Rectal smooth muscle tissue (tissue), 1 donor: ENCODE data around the gene BTG2.

Experiments
- H3K27ac ChIP-seq: one replicate; pipeline ENCODE4 v1.7.0; 2013; ENCODE audit warnings: low read depth, low read length, inconsistent platforms
- H3K27me3 ChIP-seq: one replicate; pipeline ENCODE4 v1.7.0; 2013; ENCODE audit warnings: low read length; ENCODE audit not compliant: control insufficient read depth, insufficient read depth
- H3K36me3 ChIP-seq: one replicate; pipeline ENCODE4 v1.7.0; 2013; ENCODE audit warnings: low read length; ENCODE audit not compliant: control insufficient read depth, insufficient read depth
- H3K4me1 ChIP-seq: one replicate; pipeline ENCODE4 v1.7.0; 2013; ENCODE audit warnings: low read length; ENCODE audit not compliant: control insufficient read depth, insufficient read depth
- H3K4me3 ChIP-seq: one replicate; pipeline ENCODE4 v1.7.0; 2013; ENCODE audit warnings: low read length
- H3K9ac ChIP-seq: one replicate; pipeline ENCODE4 v1.7.0; 2013; ENCODE audit warnings: low read length

Gene BTG2

DNA sequence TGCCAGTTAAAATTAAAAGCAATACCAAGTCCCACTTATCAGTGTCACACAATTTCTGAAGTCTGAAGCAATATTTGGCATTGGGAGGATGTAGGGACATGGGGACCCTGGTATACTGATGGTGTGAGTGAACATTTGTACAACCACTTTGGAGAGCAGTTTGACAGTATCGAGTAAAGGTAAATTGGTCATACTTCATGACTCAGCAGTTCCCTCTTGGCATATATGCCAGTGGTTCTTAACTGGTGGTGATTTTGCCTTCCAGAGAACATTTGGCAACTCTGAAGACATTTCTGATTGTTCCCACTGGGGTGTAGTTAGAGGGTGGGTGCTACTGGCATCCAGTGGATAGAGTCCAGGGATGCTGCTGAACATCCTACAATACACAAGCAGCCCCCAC, 25.9 kb downstream of the BTG2 start:
- Histone ChIP-seq H3K4me3 (no peak overlapping the region), H3K27ac (no peak overlapping the region), H3K36me3 (no peaks in the 10 kb centered on the region), H3K27me3 (no peaks in the 10 kb centered on the region), H3K4me1 (peaks cover 13% of the 10 kb centered on the region), H3K9ac (no peak overlapping the region)

DNA sequence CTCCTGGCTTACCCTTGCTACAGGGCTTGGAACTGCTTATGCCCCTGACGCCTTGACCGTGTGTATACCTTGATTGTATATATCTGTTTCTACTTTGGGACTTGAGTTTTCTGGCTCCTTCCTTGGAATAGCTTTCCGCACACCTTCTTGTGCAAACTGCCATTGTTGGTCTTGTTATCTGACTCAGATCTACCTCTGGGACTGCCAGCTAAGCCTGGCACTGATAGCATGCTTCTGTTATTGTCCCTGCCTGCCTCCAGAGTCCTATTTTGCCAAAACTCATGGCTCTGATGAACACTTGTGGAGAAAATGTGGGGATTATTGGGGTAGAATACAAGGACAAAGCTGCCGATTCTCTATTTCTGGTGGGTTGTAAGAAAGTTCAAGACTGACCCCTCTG, 30.2 kb downstream of the BTG2 start:
- H3K27me3 ChIP-seq, result no peaks in the 10 kb centered on the region
- H3K4me3 ChIP-seq, result no peak overlapping the region
- H3K4me1 ChIP-seq, result no peaks in the 10 kb centered on the region
- H3K36me3 ChIP-seq, result no peaks in the 10 kb centered on the region
- no peak overlapping the region for H3K27ac ChIP-seq
- no peak overlapping the region for H3K9ac ChIP-seq

DNA sequence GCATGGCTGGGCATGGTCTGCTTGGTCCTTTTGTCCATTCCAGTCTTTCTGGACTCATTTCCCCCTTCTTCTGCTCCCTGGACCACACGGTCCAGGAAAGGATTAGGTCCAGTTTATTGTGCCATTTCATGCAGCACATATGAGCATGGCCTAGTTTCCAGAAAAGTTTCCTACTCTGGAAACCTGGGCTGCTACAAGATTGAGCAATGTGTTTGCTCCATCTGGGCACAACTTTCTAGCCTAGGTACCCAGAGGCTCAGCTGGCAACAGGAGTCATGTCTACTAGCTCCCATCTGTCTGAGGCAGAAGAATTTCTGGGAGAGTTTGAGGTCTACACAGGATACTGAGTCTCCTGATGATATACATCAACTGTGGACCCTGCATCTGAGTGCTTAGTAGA, 30.8 kb downstream of the BTG2 start:
- no peaks in the 10 kb centered on the region for H3K27me3 ChIP-seq
- H3K4me1 ChIP-seq, result no peaks in the 10 kb centered on the region
- no peaks in the 10 kb centered on the region for H3K36me3 ChIP-seq
- no peak overlapping the region for H3K9ac ChIP-seq
- H3K4me3 ChIP-seq, result no peak overlapping the region
- no peak overlapping the region for H3K27ac ChIP-seq

DNA sequence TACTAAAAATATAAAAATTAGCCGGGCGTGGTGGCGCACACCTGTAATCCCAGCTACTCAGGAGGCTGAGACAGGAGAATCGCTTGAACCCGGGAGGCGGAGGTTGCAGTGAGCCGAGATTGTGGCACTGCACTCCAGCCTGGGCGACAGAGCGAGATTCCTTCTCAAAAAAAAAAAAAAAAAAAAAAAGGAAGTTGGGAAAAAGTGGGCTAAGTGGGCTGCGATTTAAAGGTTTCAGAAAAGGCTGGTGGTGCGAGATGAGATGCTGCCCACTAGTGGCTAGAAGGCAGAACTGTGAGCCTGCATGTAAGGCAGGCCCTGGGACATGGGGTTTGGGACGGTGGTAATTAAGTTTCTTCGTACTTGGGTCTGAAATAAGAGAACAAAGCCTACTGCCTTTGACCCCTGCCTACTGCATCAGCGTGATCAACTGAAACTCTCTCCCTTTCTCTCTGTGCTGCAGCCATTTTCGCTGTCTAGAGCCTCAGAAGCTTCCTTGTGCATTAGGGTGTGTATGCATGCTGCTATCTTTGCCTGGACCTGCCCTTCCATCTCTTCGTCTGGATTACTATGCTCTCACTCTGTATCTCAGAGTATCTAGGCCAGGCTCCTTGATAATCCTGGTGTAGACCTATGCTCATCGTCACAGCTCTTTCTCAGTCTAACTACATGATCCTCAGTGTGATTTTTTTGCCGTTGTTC, 33.2 kb downstream of the BTG2 start:
- Histone ChIP-seq H3K27ac (no peak overlapping the region), H3K9ac (no peak overlapping the region), H3K36me3 (no peaks in the 10 kb centered on the region), H3K4me1 (no peaks in the 10 kb centered on the region), H3K4me3 (no peak overlapping the region), H3K27me3 (no peaks in the 10 kb centered on the region)

DNA sequence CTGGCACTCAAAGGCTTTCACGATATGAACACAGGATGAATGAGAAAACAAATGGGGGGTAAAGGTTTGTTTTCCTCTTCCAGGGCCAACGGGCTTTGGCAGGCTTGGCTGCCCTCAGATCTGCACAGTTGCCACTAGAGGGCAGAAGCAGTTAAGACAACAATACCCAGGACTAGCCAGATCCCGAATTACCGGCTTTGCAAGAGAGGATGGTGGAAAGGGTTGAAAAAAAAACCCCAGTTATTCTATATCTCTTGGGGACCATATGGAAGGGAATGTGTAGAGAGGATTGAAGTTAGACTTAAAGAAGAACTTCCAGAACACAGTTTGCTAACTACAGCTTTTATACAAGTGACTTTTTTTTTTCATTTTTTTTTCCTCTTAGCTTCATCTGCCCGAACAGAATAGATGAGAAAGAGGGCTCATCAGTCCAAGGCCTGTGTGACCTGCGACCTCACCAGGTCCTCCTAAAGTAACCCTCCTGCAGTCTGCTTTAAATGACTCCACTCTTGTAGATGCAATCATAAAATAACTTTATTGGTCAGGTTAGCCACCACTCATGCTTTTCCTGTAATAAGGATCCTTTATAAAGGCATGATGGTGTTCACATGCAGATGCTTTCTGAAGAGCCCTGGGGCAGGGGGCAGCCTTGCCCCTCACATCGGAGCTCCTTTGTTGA, 34.9 kb downstream of the BTG2 start:
- Histone ChIP-seq H3K4me1 (no peaks in the 10 kb centered on the region), H3K9ac (no peak overlapping the region), H3K4me3 (no peak overlapping the region), H3K27ac (no peak overlapping the region), H3K27me3 (no peaks in the 10 kb centered on the region), H3K36me3 (no peaks in the 10 kb centered on the region)

DNA sequence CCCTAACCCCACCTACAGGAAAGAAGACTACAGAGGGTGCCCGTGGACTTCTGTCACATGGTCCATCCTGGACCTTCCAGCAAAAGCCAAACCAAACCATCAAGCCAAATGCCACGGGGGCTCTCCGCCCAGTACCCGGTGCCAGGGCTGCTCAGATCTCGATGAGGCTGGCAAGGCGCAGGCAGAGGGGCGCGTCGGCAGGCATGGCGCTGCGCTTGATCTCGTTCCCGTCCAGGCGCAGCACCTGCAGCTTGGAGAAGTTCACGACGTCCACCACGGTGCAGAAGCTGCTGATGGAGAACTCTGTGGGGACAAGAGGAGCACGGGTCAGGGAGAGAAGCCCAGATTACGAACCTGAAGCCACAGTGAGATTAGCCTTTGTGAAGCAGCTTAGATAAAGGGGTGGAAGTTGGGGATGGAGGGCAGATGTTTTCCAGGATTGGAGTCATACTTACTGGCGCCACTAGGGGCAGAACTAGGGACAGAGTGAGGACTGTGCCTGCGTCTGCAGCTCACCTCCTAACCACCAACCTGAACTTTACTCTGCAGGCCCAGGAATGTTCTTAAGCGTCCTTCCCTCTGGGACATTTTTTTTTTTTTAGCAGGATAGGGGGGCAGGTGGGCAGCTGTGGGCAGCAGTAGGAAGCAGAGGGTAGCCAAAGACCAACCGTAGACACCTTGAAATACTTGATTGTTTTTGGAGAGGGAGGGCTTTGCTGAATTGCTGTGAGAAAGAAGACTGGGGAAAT, 37.0 kb downstream of the BTG2 start:
- no peaks in the 10 kb centered on the region for H3K36me3 ChIP-seq
- no peak overlapping the region for H3K9ac ChIP-seq
- H3K27me3 ChIP-seq, result no peaks in the 10 kb centered on the region
- H3K4me3 ChIP-seq, result no peak overlapping the region
- H3K4me1 ChIP-seq, result no peaks in the 10 kb centered on the region
- H3K27ac ChIP-seq, result no peak overlapping the region

DNA sequence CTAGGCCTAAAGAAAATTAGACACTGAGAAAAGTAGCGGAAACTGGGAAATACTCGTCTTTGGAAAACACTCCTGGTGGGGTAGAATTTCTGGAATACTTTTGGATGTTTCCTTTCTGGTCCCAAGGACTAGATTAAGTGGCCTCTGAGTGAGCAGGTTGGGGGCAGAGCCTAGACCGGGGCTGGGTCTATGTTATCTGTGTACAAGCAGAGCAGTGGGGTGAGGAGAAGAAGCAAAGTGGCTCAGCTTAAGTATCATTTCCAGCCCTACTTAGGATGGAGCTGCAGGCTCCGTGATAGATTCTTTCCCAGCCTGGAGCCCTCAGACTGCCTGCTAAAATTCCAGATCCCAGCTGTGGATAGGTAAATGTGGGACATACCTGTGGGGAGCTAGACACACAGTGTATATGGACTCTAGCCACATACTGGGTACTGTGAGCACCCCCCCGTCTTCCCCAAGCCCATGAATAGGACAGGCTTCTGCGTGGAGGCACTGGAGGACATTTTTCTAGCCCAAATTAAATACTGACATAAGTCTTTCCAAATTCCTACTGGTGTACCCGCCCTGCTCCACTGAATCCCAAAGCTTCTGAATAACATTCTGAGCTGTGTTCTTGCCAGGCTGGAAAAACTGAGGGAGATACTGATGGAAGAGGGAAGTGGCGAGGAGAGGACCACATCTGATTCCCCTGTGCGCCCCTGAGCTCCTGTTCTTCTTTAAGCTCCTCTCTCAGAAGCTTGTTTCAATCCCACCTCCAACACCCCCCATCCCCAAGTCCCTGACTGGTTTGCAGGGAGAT, 38.8 kb downstream of the BTG2 start:
- Histone ChIP-seq H3K27me3 (no peaks in the 10 kb centered on the region), H3K36me3 (no peaks in the 10 kb centered on the region), H3K9ac (no peak overlapping the region), H3K4me1 (no peaks in the 10 kb centered on the region), H3K4me3 (no peak overlapping the region), H3K27ac (no peak overlapping the region)

DNA sequence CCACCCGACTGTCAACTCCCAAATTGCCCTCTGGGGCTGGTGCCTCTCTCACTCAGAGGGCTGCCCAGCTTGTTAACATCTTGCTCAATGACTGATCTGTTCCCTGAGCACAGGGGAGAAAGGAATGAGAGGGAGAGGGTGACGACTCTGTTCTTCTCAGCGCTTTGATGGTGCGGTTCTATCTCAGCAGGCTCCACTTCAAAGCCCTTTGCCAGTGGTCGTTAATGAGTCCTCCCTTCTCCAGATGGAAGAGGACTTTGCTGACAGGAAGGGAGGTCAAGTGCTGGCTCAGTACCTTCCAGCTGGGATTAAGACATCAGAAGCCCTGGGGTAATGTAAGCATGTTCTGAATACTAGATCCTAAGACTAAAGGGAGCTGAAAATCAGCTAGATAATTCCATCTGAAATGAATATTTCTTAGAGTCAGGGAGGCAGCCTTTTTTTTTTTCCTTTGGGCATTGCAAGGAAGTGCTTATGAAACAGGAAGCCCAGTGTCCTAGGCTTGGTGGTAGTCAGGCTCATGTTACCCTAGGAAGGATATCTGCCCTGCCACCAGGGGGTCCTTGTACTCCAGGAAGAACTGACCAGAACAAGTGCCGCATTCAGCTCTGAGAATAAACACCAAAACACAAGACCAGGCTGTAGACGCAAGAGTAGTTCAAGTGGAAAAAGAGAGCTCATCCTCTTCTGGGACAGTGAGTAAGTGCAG, 40.9 kb downstream of the BTG2 start:
- Histone ChIP-seq H3K36me3 (no peaks in the 10 kb centered on the region), H3K4me3 (no peak overlapping the region), H3K4me1 (peaks cover 4% of the 10 kb centered on the region), H3K9ac (no peak overlapping the region), H3K27me3 (no peaks in the 10 kb centered on the region), H3K27ac (no peak overlapping the region)

DNA sequence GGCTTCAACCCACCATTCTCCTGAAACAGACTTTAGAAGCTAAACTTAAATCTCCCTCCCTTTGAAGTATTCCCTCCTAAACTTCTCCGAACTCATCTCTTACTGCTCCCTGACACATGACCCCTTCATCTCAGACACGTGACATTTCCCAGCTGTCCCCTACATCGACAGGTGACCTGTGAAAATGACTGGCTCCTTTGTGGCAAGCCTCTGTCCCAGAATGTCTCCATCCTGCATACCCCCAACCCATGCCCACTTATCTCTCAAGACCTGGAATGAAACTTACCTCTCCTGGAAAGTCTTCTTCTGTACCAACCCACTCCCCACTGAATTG, 41.4 kb downstream of the BTG2 start:
- no peaks in the 10 kb centered on the region for H3K27me3 ChIP-seq
- no peak overlapping the region for H3K9ac ChIP-seq
- H3K4me3 ChIP-seq, result no peak overlapping the region
- no peaks in the 10 kb centered on the region for H3K36me3 ChIP-seq
- H3K27ac ChIP-seq, result no peak overlapping the region
- H3K4me1 ChIP-seq, result peaks cover 7% of the 10 kb centered on the region

DNA sequence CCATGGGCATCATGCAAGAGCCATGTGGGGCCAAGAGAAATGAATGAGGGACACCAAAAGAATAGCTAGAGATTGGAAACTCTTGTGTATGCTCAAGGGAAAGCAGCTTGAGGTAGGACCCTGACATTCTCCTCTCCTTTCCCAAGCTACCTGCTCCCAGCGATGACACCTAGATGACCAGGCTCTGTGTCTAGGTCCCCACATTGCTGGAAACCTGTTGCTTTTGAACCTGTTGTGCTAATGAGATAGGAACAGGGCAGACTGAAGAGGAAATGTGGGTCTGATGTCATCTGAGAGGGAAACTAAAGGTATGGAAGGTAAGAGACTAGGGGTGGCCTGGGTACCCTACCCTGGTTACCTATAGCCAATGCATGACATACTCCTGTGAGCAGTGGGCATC, 43.8 kb downstream of the BTG2 start:
- H3K4me1 ChIP-seq, result peaks cover 7% of the 10 kb centered on the region
- H3K9ac ChIP-seq, result no peak overlapping the region
- no peaks in the 10 kb centered on the region for H3K27me3 ChIP-seq
- H3K27ac ChIP-seq, result no peak overlapping the region
- H3K4me3 ChIP-seq, result no peak overlapping the region
- no peaks in the 10 kb centered on the region for H3K36me3 ChIP-seq

DNA sequence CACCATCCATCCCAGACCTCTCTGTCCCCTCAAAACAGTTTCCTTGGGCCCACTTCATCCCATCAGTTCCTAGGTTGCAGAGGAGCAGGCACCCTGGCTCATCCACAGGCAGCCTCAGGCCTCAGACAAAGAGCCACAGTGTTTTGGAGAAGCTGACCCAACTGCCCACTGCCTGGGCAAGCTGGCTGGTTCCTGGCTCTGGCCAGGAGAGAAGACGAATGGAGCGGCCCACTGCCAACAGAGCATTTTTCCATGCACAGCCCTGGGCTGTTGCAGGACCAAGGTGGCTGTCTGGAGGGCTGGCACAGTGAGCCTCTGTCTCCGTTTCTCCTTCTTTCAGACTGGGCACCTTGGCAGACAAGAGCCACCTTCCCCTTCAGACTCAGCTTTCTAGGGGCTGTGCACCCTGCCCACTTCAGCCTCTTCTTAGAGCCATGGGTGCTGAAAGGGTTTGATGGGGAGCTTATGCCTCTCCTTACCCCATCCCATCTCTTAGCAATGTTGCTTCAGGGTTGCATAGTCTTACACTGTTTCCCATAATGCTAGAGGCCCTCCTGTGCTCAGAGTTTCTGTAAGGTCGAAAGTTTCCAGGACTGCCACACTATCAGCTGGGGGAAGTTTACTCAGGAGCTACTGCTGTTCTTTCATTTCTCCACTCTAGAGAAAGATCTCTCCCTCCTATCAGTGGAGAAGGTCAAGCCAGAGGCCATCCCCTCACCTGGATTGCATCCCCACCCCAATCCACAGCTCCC, 44.6 kb downstream of the BTG2 start:
- no peaks in the 10 kb centered on the region for H3K36me3 ChIP-seq
- H3K4me1 ChIP-seq, result peaks cover 7% of the 10 kb centered on the region
- peak overlapping the region; percentile 59 for H3K4me3 ChIP-seq
- H3K27ac ChIP-seq, result no peak overlapping the region
- H3K9ac ChIP-seq, result no peak overlapping the region
- H3K27me3 ChIP-seq, result no peaks in the 10 kb centered on the region
